OCI-LY3 (cell line): Measurements from ENCODE around the gene PKNOX1.

ENCODE experiments used
- CTCF ChIP-seq: fragments of 200-600, 300-600 bp; sonication (generic); IDR thresholded peaks from 2 replicates; pipeline ENCODE4 v1.5.1; 2014; ENCODE audit warnings: antibody characterized with exemption, low read length, low read depth
- EZH2phosphoT487 ChIP-seq: fragments of 200-600 bp; shearing (Covaris generic); IDR thresholded peaks from 2 replicates; pipeline ENCODE4 v1.6.1; 2018; ENCODE audit warnings: antibody characterized with exemption, mixed run types, low read depth

GRCh38 chr21:43015906-43016540, 41.7 kb downstream of the PKNOX1 start:
- TF ChIP-seq CTCF (no peak), EZH2phosphoT487 (no peak)
